GM18505 (cell line): ENCODE data around the gene OSBPL2.

Source experiments
- ATAC-seq: cut with Tn5 transposase; IDR thresholded peaks from one replicate; pipeline ENCODE4 v1.9.1; 2021; ENCODE audit not compliant: unreplicated experiment
- POLR2A ChIP-seq: IDR thresholded peaks from 4 replicates; pipeline ENCODE4 v1.6.1; 2011; ENCODE audit warnings: borderline replicate concordance; ENCODE audit not compliant: insufficient read depth, insufficient read length; ENCODE audit errors: extremely low read depth

OSBPL2 gene

GRCh38 chr20:62272200-62272599 lies 33.9 kb downstream of the OSBPL2 start:
- TF ChIP-seq POLR2A = no peak
- no peak for ATAC-seq

GRCh38 chr20:62273416-62273815 lies 35.1 kb downstream of the OSBPL2 start:
- no peak for TF ChIP-seq POLR2A
- no peak for ATAC-seq

DNA sequence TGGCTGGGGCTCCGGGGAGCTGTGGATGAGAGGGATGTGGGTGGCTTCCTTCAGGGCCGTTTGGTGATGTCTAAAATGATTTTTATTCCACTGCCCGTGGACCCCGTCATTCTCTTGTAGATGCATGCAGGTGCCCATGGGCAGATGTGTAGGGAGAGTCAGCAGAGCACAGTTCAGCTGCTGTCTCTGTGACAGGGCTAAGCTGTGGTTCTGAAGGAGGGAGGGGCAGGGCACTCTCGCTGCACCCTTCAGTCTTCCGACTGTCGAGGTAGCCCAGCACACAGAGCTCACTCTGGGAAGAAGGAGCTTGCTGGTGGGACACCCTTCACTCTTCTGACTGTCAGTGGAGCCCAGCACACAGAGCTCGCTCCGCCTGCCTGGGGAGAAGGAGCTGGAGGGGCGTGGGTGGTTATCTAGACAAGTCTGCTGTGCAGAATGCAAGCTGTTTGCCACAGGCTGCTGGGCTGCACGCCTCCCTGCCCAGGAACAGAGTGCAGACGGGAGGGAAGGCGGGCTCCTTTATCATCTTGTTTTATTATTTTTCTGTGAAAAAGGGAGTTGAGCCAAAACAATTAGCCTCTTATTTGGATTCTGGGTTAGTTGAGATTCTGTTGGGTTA lies 36.1 kb downstream of the OSBPL2 start:
- no peak for ATAC-seq
- no peak for TF ChIP-seq POLR2A

DNA sequence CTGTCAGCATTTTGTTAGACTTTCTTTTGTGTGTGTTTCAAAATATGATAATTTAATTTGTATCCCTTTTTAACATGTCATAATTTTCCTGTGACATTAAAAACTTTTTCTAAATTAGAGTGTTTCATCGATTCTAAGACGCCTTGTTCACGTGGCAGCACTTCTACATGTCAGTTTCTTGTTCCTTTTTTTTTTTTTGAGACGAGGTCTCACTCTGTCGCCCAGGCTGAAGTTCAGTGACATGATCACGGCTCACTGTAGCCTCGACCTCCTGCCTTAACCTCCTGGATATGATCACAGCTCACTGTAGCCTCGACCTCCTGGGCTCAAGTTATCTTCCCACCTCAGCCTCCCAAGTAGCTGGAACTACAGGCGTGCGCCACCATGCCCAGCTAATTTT lies 36.9 kb downstream of the OSBPL2 start:
- no peak for ATAC-seq
- no peak for TF ChIP-seq POLR2A

DNA sequence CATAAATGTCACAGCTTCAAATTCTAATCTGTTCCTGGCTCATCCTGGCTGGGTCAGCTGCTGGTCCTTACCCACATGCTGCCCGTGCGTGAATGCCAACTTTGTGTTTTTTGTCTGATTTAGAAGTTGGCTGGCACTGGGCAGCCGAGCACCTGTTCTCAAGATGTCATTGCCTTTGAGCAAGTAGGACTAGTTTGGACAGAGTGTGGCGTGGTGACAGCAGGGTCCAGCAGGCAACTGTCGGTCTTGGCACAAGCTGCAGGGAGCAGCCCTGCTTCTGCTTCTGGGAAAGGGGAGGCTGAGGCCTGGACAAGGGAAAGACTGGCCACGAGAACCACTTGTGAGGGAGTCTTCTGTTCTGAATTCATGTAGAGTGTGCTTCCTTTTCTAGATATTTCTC lies 38.1 kb downstream of the OSBPL2 start:
- ATAC-seq = no peak
- TF ChIP-seq POLR2A = no peak

- ATAC-seq = no peak
- no peak for TF ChIP-seq POLR2A
These were observed 38.9 kb downstream of the OSBPL2 start for GRCh38 chr20:62277253-62277652.

- TF ChIP-seq POLR2A = no peak
- no peak for ATAC-seq
These were observed 42.0 kb downstream of the OSBPL2 start for GRCh38 chr20:62280303-62280702.

DNA sequence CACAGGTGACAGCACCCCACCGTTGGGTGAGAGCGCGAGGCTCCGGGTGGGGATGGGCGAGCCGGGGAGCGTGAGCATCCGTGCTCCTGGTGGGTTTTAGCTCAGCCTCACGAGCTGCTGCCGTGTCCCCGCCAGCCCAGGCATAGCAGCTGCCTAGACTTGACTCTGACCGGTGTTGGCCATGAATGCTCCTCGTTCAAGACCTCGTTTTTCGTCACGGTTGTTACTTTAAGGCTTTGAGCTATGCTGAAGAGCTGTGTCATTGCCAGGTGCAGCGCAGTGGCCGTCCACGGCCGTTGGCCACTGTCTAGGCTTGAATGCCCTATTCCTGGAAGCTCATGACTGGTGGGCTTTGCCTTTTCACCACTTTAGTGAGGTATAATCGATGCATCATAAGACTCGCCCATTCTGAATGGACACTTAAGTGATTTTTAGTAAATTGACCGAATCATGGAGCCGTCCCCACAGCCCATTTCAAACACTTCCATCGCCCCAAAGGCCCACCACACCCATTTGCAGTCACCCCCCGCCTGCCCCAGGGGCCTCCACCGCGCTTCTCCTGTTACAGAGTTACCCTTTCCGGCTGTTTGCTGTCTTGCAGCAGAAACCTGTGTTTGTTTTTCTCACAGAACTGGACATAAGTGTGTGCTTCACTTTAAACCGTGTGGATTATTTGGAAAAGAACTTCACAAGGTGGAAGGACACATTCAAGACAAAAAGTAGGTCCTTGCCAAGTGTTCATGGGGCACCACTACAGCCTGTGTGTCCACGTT lies 43.0 kb downstream of the OSBPL2 start:
- ATAC-seq = no peak
- no peak for TF ChIP-seq POLR2A

GRCh38 chr20:62282103-62282502 lies 43.8 kb downstream of the OSBPL2 start:
- TF ChIP-seq POLR2A = no peak
- ATAC-seq = no peak

GRCh38 chr20:62282877-62283503 lies 44.7 kb downstream of the OSBPL2 start:
- no peak for ATAC-seq
- no peak for TF ChIP-seq POLR2A

DNA sequence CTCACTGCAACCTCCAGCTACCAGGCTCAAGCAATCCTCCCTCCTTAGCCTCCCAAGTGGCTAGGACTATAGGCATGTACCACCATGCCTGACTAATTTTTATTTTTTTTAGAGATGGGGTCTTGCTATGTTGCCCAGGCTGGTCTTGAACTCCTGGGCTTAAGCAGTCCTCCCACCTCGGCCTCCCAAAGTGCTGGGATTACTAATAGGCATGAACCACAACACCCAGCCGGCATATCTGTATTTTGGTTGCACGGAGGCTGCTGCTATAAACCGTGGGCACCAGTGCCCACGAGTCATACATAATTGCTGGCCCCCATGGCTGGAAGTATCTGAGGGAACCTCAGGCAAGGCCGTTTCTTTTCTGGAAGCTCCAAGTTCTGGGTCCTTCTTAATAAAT lies 46.1 kb downstream of the OSBPL2 start:
- no peak for TF ChIP-seq POLR2A
- ATAC-seq = no peak

GRCh38 chr20:62285151-62285550 lies 46.8 kb downstream of the OSBPL2 start:
- no peak for TF ChIP-seq POLR2A
- ATAC-seq = no peak

- TF ChIP-seq POLR2A = no peak
- no peak for ATAC-seq
These were observed 47.4 kb downstream of the OSBPL2 start for GRCh38 chr20:62285722-62286121.
